NCI-H510A (cell line): ENCODE results near the gene PPWD1.

Experiments
- DNase-seq: peaks from one replicate; lab custom pipeline; 2025; lab: John Stamatoyannopoulos, UW

The PPWD1 gene

DNA sequence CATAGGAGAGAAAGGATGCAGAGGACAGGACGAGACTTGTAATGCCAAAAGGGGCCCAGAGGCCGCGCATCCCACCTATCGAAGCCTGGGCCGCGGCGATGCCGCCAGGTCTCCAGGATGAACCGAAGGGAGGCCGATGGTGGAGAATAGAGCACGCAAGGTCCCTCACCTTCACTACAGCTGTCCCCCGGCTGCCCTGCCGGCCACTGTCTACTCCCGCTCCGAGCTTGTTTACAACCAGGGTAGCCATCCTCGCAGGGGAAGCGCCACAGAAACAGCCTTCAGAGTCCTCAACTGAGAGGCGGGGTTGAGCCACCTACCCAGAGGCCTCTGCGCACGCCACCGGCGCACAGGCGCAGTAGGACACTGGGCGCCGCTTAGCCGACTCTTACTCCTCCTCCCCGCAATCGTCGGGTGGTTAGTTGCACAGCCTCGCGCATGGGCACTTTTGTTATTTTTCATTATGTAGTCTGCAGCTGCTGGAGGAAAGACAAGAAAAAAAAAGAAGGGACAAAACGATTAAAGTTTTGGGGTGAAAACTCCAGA is 61.0 kb downstream of the PPWD1 start, which contains the start of gene TRIM23:
Gene TRIM23, minus strand, starts transcription at position 309 of the 546 bp plus-strand sequence. Its CDS starts 59 bp downstream, at position 250.
- DNase-seq = peak; percentile 83

DNA sequence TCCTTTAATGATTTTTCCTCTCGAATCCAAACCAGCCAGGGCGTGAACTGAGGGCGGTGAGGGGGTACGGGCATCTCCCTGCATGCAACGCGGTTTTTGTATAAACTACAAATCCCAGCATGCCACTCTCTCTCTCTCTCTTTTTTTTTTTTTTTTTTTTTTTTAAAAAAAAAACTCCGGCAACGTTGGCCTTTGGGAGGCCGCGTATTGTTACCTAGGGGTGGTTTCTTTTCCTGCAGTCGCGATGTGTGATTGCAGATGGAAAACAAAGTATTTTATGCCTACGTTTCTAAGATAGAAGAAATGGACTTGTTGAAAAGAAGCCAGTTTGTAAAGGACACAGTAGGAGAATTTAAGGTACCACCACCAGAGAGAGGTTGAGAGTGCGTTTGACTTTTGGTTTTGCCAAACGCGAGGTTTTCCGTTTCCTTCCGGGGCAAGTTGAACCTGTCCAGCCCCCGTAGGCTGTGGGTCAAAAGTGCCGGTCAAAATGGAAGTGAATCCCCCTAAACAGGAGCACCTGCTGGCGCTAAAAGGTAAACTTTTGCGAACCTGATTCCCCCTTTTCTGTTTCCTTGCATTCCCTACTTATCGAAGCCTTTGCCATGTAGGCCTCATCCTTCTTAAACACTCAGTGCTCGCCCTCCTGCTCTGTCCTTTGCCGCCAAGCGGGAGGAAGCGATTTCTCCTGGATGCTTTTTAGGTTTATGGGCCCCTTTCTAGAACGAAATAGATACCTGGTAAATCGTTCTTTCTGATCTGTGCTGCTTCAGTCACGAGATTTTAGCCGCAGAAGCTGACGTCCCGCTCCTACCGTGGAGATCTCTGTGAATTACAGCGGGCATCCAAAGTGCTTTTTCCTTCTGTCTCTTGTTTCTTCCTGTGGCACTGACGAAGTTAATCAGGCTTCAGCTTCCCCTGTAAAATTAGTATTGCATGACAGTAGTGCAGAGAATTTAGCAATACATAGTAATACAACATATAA is 61.8 kb downstream of the PPWD1 start, which contains the start of the genes SHLD3 and TRAPPC13:
Gene SHLD3, plus strand, starts transcription at position 457 of the 985 bp plus-strand sequence. CDS start 4,561 bp downstream, outside the sequence.
Gene TRAPPC13, plus strand, starts transcription at position 457 of the 985 bp plus-strand sequence. Its CDS starts 34 bp downstream, at position 491.
- DNase-seq = peak; percentile 44

DNA sequence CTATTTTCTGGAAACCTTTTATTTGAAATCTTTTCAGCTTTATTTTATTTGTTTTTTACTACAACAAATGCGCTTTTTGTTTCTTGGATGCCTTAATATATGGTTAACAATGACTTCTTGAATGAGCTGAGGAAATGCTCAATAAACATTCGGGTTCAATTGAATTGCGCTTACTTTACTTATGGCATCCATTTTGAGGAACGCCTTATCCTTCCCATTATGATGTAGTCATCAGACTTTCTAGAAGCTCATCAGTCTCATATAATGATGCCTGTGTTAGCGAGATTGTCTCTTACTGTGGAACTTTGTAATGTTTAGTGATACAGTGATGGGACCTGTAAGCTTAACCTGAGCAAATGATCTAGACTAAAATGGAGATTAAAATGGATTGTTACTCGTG is 62.6 kb downstream of the PPWD1 start:
- DNase-seq = no peak

DNA sequence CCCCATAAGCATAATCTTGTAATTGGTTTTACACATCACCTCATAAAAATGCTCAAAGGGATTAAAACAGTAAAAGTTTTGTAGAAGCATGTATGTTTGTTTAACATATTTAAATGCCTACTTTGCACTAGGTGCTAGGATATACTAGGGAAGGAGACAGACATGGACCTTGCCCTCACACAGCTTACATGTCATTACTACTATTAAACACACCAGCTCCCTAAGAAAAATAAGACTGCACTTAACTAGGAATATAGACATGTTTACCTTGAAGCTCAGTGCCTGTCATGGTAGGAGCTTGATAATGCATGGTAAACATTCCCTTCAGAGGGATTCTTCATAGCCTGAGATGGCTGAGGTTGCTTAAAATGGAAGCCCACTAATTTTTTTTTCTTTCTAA is 67.9 kb downstream of the PPWD1 start:
- DNase-seq = no peak
